ENCODE data around the gene NAA15.

NAA15 gene

GRCh38 chr4:139286186-139286698 lies 15.1 kb upstream of the NAA15 start:
- no peak for DNase-seq
- Mint-ChIP-seq H3K4me3 (no peak overlapping the region), H3K36me3 (ENCODE audit: low read depth) (peaks cover 42% of the 10 kb centered on the region), H3K4me1 (no peaks in the 10 kb centered on the region), H3K9me3 (peaks cover 14% of the 10 kb centered on the region), H3K27me3 (ENCODE audit: low read depth, poor library complexity) (peaks cover 21% of the 10 kb centered on the region), H3K27ac (no peak overlapping the region)
- TF ChIP-seq CTCF (IDR thresholded peaks at IDR 0.05), result no peak

GRCh38 chr4:139295206-139295941 lies 5.9 kb upstream of the NAA15 start:
- DNase-seq, result peak; percentile 100
- H3K4me1 Mint-ChIP-seq, result peaks cover 37% of the 10 kb centered on the region
- H3K27ac Mint-ChIP-seq, result peak overlapping the region; percentile 96
- H3K36me3 Mint-ChIP-seq (ENCODE audit: low read depth), result peaks cover 35% of the 10 kb centered on the region
- H3K4me3 Mint-ChIP-seq, result peak overlapping the region; percentile 99
- peaks cover 3% of the 10 kb centered on the region for H3K27me3 Mint-ChIP-seq (ENCODE audit: low read depth, poor library complexity)
- peak; percentile 96 for TF ChIP-seq CTCF (IDR thresholded peaks at IDR 0.05)
- no peaks in the 10 kb centered on the region for H3K9me3 Mint-ChIP-seq

- no peak for DNase-seq
- Mint-ChIP-seq H3K4me3 (peak overlapping the region; percentile 99), H3K27me3 (ENCODE audit: low read depth, poor library complexity) (peaks cover 3% of the 10 kb centered on the region), H3K4me1 (peaks cover 43% of the 10 kb centered on the region), H3K36me3 (ENCODE audit: low read depth) (peaks cover 33% of the 10 kb centered on the region), H3K9me3 (no peaks in the 10 kb centered on the region), H3K27ac (no peak overlapping the region)
- TF ChIP-seq CTCF (IDR thresholded peaks at IDR 0.05), result peak; percentile 8
These were observed 5.4 kb upstream of the NAA15 start for GRCh38 chr4:139295942-139296299.

DNA sequence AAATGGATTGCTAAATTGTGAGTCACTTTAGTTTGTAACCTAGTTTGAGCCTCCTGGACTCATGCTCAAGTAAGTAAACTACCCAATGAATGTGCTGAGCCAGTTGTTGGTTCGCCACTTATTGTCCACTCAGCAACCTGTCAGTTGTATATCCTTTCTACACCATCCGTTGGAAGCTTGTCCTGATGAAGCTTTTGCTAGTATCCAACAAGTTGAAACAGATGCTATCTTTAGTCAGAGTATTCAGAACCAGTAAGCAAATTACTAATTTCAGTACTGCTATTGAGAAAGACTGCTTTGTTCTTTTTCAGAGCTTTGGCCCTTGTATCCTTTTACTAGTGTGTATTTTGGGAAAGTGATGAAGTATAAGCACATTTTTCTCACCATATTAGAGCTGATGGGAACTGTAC lies 4.3 kb upstream of the NAA15 start:
- Mint-ChIP-seq H3K27ac (no peak overlapping the region), H3K9me3 (no peaks in the 10 kb centered on the region), H3K27me3 (ENCODE audit: low read depth, poor library complexity) (peaks cover 3% of the 10 kb centered on the region), H3K36me3 (ENCODE audit: low read depth) (peaks cover 25% of the 10 kb centered on the region), H3K4me3 (no peak overlapping the region), H3K4me1 (peaks cover 46% of the 10 kb centered on the region)
- DNase-seq, result no peak
- TF ChIP-seq CTCF (IDR thresholded peaks at IDR 0.05), result no peak

GRCh38 chr4:139299536-139299935 lies 1.8 kb upstream of the NAA15 start:
- Mint-ChIP-seq H3K4me1 (peaks cover 60% of the 10 kb centered on the region), H3K4me3 (peak overlapping the region; percentile 100), H3K27ac (no peak overlapping the region), H3K9me3 (peaks cover 10% of the 10 kb centered on the region), H3K36me3 (ENCODE audit: low read depth) (peaks cover 16% of the 10 kb centered on the region), H3K27me3 (ENCODE audit: low read depth, poor library complexity) (peaks cover 3% of the 10 kb centered on the region)
- DNase-seq, result no peak
- TF ChIP-seq CTCF (IDR thresholded peaks at IDR 0.05), result no peak

Measured in nephron progenitor cell (in vitro differentiated cells).